ENCODE results near the gene PCYOX1L. TPM values are rescaled to one million over a fixed set of nuclear protein-coding genes. Genes with fewer than 3 reads are reported as not detected.

Gene PCYOX1L
- total and polyA plus RNA-seq, 9 of the 15 experiments (the other 6 are each of a cell fraction or from before 2014, with no cell fraction given): 2.3 to 17.9 (median 6.0) TPM

DNA sequence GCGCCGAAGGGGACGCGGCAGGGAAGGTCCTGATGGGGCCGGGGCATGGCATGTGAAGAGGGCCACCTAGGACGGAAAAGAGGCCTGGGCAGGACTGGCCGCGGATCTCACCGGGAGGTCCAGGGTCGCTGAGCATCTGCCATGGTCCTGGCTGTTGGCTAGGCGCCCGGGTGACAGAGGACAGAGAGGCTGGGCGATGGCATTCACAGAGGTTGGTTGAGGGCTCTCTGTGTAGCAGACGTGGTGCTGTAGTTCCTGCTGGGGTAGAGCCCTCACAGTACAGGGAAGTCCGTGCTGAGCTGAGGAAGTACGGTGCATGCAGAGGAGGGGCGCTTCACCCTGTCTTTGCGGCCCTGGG lies 427 bp downstream of the PCYOX1L start (continued):
- TF ChIP-seq, protein P1, sequence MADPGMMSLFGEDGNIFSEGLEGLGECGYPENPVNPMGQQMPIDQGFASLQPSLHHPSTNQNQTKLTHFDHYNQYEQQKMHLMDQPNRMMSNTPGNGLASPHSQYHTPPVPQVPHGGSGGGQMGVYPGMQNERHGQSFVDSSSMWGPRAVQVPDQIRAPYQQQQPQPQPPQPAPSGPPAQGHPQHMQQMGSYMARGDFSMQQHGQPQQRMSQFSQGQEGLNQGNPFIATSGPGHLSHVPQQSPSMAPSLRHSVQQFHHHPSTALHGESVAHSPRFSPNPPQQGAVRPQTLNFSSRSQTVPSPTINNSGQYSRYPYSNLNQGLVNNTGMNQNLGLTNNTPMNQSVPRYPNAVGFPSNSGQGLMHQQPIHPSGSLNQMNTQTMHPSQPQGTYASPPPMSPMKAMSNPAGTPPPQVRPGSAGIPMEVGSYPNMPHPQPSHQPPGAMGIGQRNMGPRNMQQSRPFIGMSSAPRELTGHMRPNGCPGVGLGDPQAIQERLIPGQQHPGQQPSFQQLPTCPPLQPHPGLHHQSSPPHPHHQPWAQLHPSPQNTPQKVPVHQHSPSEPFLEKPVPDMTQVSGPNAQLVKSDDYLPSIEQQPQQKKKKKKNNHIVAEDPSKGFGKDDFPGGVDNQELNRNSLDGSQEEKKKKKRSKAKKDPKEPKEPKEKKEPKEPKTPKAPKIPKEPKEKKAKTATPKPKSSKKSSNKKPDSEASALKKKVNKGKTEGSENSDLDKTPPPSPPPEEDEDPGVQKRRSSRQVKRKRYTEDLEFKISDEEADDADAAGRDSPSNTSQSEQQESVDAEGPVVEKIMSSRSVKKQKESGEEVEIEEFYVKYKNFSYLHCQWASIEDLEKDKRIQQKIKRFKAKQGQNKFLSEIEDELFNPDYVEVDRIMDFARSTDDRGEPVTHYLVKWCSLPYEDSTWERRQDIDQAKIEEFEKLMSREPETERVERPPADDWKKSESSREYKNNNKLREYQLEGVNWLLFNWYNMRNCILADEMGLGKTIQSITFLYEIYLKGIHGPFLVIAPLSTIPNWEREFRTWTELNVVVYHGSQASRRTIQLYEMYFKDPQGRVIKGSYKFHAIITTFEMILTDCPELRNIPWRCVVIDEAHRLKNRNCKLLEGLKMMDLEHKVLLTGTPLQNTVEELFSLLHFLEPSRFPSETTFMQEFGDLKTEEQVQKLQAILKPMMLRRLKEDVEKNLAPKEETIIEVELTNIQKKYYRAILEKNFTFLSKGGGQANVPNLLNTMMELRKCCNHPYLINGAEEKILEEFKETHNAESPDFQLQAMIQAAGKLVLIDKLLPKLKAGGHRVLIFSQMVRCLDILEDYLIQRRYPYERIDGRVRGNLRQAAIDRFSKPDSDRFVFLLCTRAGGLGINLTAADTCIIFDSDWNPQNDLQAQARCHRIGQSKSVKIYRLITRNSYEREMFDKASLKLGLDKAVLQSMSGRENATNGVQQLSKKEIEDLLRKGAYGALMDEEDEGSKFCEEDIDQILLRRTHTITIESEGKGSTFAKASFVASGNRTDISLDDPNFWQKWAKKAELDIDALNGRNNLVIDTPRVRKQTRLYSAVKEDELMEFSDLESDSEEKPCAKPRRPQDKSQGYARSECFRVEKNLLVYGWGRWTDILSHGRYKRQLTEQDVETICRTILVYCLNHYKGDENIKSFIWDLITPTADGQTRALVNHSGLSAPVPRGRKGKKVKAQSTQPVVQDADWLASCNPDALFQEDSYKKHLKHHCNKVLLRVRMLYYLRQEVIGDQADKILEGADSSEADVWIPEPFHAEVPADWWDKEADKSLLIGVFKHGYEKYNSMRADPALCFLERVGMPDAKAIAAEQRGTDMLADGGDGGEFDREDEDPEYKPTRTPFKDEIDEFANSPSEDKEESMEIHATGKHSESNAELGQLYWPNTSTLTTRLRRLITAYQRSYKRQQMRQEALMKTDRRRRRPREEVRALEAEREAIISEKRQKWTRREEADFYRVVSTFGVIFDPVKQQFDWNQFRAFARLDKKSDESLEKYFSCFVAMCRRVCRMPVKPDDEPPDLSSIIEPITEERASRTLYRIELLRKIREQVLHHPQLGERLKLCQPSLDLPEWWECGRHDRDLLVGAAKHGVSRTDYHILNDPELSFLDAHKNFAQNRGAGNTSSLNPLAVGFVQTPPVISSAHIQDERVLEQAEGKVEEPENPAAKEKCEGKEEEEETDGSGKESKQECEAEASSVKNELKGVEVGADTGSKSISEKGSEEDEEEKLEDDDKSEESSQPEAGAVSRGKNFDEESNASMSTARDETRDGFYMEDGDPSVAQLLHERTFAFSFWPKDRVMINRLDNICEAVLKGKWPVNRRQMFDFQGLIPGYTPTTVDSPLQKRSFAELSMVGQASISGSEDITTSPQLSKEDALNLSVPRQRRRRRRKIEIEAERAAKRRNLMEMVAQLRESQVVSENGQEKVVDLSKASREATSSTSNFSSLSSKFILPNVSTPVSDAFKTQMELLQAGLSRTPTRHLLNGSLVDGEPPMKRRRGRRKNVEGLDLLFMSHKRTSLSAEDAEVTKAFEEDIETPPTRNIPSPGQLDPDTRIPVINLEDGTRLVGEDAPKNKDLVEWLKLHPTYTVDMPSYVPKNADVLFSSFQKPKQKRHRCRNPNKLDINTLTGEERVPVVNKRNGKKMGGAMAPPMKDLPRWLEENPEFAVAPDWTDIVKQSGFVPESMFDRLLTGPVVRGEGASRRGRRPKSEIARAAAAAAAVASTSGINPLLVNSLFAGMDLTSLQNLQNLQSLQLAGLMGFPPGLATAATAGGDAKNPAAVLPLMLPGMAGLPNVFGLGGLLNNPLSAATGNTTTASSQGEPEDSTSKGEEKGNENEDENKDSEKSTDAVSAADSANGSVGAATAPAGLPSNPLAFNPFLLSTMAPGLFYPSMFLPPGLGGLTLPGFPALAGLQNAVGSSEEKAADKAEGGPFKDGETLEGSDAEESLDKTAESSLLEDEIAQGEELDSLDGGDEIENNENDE (IDR thresholded peaks at IDR 0.05; ENCODE audit: low read depth, low read length): no peak
- TF ChIP-seq SIN3A (IDR thresholded peaks at IDR 0.05; ENCODE audit: borderline replicate concordance in 2 of 2, control insufficient read depth in 1 of 2, low read depth in 2 of 2, low read length in 2 of 2) (peak in 1 of 2 experiments; percentile 48; a peak in 1 of 4 replicates), RBFOX2 (IDR thresholded peaks at IDR 0.05; ENCODE audit: low read depth, low read length) (peak; percentile 63; the same call in 1 of the 2 replicates), SAP30 (IDR thresholded peaks at IDR 0.05; ENCODE audit: borderline replicate concordance, insufficient read depth, low read depth, low read length, poor library complexity, severe bottlenecking) (peak; percentile 53)
- TF ChIP-seq, protein P2, sequence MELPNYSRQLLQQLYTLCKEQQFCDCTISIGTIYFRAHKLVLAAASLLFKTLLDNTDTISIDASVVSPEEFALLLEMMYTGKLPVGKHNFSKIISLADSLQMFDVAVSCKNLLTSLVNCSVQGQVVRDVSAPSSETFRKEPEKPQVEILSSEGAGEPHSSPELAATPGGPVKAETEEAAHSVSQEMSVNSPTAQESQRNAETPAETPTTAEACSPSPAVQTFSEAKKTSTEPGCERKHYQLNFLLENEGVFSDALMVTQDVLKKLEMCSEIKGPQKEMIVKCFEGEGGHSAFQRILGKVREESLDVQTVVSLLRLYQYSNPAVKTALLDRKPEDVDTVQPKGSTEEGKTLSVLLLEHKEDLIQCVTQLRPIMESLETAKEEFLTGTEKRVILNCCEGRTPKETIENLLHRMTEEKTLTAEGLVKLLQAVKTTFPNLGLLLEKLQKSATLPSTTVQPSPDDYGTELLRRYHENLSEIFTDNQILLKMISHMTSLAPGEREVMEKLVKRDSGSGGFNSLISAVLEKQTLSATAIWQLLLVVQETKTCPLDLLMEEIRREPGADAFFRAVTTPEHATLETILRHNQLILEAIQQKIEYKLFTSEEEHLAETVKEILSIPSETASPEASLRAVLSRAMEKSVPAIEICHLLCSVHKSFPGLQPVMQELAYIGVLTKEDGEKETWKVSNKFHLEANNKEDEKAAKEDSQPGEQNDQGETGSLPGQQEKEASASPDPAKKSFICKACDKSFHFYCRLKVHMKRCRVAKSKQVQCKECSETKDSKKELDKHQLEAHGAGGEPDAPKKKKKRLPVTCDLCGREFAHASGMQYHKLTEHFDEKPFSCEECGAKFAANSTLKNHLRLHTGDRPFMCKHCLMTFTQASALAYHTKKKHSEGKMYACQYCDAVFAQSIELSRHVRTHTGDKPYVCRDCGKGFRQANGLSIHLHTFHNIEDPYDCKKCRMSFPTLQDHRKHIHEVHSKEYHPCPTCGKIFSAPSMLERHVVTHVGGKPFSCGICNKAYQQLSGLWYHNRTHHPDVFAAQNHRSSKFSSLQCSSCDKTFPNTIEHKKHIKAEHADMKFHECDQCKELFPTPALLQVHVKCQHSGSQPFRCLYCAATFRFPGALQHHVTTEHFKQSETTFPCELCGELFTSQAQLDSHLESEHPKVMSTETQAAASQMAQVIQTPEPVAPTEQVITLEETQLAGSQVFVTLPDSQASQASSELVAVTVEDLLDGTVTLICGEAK (IDR thresholded peaks at IDR 0.05): no peak
- TF ChIP-seq, protein P2 (CRISPR knock-in tag; IDR thresholded peaks at IDR 0.05): no peak

Measured in K562 (cell line).